COLO668 (cell line): ENCODE measurements around the gene SLC25A33.
"Not testable (repeated sequence)": the region's sequence is repeated elsewhere in the genome, so short reads cannot be mapped to it uniquely, and the experiment has no call there.

Experiments used
- DNase-seq: peaks from one replicate; lab custom pipeline; 2025; ENCODE audit not compliant: unreplicated experiment; lab: John Stamatoyannopoulos, UW

SLC25A33 gene

GRCh38 chr1:9618909-9619679, 79.8 kb downstream of the SLC25A33 start:
- DNase-seq = no peak

GRCh38 chr1:9621032-9621431, 81.8 kb downstream of the SLC25A33 start:
- no peak for DNase-seq

GRCh38 chr1:9624081-9624480, 84.8 kb downstream of the SLC25A33 start:
- no peak for DNase-seq

DNA sequence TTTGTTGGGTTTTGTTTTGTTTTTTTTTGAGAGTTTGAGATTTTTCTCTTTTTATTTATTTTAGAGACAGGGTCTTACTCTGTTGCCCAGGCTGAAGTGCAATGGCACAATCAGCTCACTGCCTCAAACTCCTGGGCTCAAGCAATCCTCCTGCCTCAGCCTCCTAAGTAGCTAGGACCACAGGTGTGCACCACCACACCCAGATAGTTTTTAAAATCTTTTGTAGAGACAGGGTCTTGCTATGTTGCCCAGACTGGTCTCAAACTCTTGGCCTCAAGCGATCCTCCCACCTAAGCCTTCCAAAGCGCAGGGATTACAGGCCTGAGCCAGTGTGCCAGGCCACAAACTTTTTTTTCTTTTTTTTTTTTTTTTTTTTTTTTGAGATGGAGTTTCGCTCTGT, 85.8 kb downstream of the SLC25A33 start:
- not testable (repeated sequence) for DNase-seq

- DNase-seq = no peak
Measured at GRCh38 chr1:9626201-9626608, 86.9 kb downstream of the SLC25A33 start.

DNA sequence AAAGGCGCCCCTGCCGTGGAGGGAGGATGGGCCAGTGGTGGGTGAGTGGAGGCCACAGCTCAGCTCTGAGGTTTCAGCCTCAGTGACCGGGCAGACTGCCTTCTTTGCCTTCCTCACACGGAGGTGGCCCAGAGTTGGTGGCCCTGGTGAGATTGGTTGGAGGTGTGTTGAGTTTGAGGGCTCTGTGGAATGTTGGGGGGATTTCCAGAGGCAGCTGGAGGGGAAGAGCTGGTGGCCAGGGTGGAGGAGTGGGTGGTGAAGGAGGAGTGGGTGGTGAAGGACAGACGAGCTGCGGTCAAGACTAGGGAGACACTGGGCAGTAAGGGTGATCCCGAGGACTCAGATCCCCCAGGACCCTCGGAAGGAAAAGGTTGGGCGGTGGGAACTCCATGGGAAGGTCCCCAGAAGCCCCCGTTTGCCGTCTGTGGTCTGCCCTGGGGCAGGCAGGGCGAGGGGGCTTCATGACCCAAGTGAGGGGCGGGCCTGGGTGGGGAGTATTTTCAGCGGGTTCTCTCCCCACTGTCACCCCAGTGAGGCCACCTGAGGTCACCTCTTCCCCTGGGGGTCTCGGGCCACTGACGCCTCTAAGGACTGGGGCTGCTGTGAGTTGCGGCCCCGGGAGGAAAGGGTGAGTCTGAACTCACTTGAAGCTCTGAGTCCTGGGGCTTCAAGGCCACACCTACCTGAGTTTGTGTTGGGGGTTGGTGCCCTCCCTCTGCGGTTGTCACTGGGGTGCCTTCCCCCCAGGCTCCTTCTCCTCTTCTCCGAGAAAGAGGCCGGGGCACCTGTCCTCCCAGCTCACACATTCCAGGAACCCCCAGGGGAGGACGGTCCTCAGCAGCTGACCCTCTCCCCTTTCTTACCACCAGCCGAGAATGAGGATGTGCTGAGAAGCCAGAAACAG, 89.5 kb downstream of the SLC25A33 start:
- no peak for DNase-seq

GRCh38 chr1:9629445-9630201, 90.4 kb downstream of the SLC25A33 start:
- no peak for DNase-seq

DNA sequence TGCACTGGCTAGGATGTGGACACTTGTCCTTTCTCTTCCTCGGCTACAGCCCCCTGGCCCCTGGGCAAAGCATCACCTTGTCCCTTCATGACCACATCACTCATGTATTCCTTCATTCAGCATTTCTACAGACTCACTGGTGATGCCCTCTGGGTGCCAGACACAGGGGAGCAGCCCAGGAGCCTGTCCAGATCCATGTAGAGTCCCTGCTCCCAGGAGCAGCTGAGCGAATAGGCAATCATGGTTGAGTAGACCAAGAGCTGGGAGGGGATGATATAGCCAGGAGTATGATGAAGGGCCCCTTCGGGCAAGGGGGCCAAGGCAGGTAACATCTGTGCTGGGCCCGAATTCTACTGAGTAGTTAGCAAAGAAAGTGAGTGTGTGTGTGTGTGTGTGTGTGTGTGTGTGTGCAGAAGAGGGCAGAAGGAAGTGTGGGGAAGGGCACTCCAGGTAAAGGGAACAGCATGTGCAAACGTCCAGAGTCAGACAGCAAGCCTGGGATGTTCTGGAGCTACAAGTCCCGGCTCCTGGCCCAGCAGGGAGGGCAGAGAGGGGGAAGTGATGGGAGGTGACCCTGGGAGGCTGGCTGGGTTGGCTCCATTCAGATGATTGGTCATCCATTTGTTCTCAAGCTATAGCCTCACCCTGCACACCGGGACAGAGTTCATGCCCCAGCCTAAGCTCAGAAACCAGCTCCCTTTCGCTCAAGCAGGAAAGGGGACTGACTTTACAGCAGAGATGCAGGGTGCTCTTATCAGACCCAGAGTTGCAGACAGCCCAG, 91.3 kb downstream of the SLC25A33 start:
- DNase-seq = no peak

- DNase-seq = no peak
Measured at GRCh38 chr1:9631613-9632012, 92.3 kb downstream of the SLC25A33 start.

DNA sequence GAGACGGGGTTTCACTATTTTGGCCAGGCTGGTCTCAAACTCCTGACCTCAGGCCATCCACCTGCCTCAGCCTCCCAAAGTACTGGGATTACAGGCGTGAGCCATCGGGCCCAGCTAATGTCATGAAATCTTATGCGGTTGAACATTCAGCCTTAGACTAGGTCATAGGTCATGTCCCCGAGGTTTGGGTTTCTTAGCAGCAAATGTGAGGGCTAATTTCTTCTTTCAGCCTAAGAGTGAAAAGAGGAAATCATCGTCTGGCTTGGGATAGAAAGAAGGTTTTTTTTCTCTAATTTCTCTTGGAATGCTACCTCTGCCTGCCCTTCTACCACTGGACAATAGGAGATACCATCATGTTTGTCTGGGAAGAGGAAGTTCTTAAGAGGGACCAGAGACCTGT, 94.2 kb downstream of the SLC25A33 start:
- DNase-seq = no peak

DNA sequence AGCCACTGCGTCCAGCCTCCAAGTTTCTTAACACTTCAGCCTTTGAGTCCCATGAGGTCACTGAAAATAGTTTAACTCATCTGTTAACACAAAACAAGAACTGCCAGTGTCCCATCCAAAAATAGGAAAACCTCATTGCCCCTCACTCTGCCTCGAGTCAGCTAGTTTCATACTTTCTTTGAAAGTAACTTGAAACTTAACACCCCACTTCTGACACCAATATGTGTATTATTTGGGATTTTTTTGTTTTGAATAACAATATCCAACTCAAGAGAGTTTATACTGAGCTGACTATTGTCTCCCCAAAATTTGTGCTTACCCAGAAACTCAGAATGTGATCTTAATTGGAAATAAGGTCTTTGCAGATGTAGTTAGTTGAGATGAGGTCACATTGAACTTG, 95.3 kb downstream of the SLC25A33 start:
- DNase-seq = no peak
